ENCODE measurements around the gene TMEM259.

GRCh38 chr19:1063030-1063908 lies 42.3 kb upstream of the TMEM259 start:
- TF ChIP-seq POLR2A (IDR thresholded peaks at IDR 0.05) = no peak
- no peak for TF ChIP-seq CTCF (IDR thresholded peaks at IDR 0.05)
